Cerebellar cortex (tissue), 1 donor: ENCODE data around the gene CAPN15.
A peak's percentile ranks its signal among the peaks of the same experiment; 100 is the strongest.

Experiments used
- DNase-seq: peaks from one replicate; pipeline ENCODE4 v3.0.0-alpha.2; 2015; ENCODE audit warnings: low spot score

The CAPN15 gene

GRCh38 chr16:561957-562938 lies 34.7 kb downstream of the CAPN15 start:
- DNase-seq = peak; percentile 85

- DNase-seq = no peak
Observed at GRCh38 chr16:563072-563644, 35.6 kb downstream of the CAPN15 start.

- DNase-seq = no peak
Observed at GRCh38 chr16:564690-565418, 37.3 kb downstream of the CAPN15 start.

GRCh38 chr16:565419-566330 lies 38.2 kb downstream of the CAPN15 start:
- DNase-seq = no peak

- peak; percentile 51 for DNase-seq
Observed at GRCh38 chr16:566475-567372, 39.2 kb downstream of the CAPN15 start, which contains the start of gene NHLRC4. NHLRC4 (plus strand) TSS chr16:567005; CDS start chr16:568048, 1,043 bp downstream.

GRCh38 chr16:567373-568256 lies 40.1 kb downstream of the CAPN15 start:
- DNase-seq = no peak

GRCh38 chr16:568401-569258 lies 41.1 kb downstream of the CAPN15 start:
- peak; percentile 52 for DNase-seq

- DNase-seq = peak; percentile 53
Observed at GRCh38 chr16:569445-570254, 42.1 kb downstream of the CAPN15 start, which contains the start of gene PIGQ. PIGQ (plus strand) TSS chr16:569968; CDS start chr16:574075, 4,107 bp downstream.

GRCh38 chr16:572865-573650 lies 45.5 kb downstream of the CAPN15 start:
- no peak for DNase-seq

GRCh38 chr16:574021-574760 lies 46.7 kb downstream of the CAPN15 start:
- DNase-seq = no peak

- no peak for DNase-seq
Observed at GRCh38 chr16:575354-576196, 48.1 kb downstream of the CAPN15 start.

- DNase-seq = no peak
Observed at GRCh38 chr16:576197-576822, 48.8 kb downstream of the CAPN15 start.

GRCh38 chr16:576823-577201 lies 49.3 kb downstream of the CAPN15 start:
- no peak for DNase-seq

GRCh38 chr16:577796-578195 lies 50.3 kb downstream of the CAPN15 start:
- no peak for DNase-seq
